Vagina (tissue), 2 donors: ENCODE results near the gene BICD1.

Source experiments
- POLR2A ChIP-seq, 2 donors: fragments of 450-650 bp; IDR thresholded peaks; one replicate each; pipeline ENCODE4 v1.6.1; 2017; ENCODE audit warnings: antibody characterized with exemption in 2 of 2, mild to moderate bottlenecking in 2 of 2, moderate library complexity in 2 of 2
- POLR2AphosphoS5 ChIP-seq, 2 donors: sonication (generic); formaldehyde crosslinking; IDR thresholded peaks; one replicate each; pipeline ENCODE4 v1.9.0; 2017; ENCODE audit warnings: antibody characterized with exemption in 2 of 2, mild to moderate bottlenecking in 2 of 2, low read depth in 1 of 2; ENCODE audit not compliant: insufficient read depth in 1 of 2
- TF ChIP-seq, protein P1 (sequence below), 3 experiments: fragments of 450-650 bp in 2 of 3; fragments of 200-600 bp in 1 of 3; sonication (generic) in 1 of 3; IDR thresholded peaks; one replicate each; pipeline ENCODE4 v1.5.1; 2017 to 2019; ENCODE audit warnings: antibody characterized with exemption in 3 of 3, mild to moderate bottlenecking in 2 of 3, moderate library complexity in 2 of 3

- TF ChIP-seq, protein P1, sequence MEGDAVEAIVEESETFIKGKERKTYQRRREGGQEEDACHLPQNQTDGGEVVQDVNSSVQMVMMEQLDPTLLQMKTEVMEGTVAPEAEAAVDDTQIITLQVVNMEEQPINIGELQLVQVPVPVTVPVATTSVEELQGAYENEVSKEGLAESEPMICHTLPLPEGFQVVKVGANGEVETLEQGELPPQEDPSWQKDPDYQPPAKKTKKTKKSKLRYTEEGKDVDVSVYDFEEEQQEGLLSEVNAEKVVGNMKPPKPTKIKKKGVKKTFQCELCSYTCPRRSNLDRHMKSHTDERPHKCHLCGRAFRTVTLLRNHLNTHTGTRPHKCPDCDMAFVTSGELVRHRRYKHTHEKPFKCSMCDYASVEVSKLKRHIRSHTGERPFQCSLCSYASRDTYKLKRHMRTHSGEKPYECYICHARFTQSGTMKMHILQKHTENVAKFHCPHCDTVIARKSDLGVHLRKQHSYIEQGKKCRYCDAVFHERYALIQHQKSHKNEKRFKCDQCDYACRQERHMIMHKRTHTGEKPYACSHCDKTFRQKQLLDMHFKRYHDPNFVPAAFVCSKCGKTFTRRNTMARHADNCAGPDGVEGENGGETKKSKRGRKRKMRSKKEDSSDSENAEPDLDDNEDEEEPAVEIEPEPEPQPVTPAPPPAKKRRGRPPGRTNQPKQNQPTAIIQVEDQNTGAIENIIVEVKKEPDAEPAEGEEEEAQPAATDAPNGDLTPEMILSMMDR (IDR thresholded peaks at IDR 0.05) = no peak
- TF ChIP-seq POLR2A (IDR thresholded peaks at IDR 0.05) (no peak), POLR2AphosphoS5 (IDR thresholded peaks at IDR 0.05; ENCODE audit: insufficient read depth in 1 of 2, low read depth in 1 of 2) (no peak)
Measured at GRCh38 chr12:32139064-32139421, 32.4 kb downstream of the BICD1 start.
